Measurements from ENCODE around the gene SORCS2.

SORCS2 gene

DNA sequence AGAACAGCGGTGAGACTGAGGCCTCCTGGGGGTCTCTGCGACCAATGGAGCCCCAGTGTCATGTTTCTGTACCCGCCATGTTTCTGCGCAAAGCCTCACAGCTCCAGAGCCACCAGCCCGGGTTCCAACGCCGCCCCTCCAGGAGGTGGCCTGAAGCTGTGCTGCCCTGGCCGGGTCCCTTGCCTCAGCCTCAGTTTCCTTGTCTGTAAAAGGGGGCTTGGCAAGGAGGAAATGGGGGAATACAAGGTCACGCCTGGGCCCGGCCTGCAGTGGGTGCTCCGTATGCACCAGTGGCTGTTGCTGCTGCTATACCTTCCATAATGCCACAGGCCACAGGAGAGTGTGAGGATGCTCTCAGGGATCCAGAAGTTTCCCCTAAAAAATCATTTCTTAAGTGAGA lies 517.8 kb downstream of the SORCS2 start:
- no peak for DNase-seq

DNA sequence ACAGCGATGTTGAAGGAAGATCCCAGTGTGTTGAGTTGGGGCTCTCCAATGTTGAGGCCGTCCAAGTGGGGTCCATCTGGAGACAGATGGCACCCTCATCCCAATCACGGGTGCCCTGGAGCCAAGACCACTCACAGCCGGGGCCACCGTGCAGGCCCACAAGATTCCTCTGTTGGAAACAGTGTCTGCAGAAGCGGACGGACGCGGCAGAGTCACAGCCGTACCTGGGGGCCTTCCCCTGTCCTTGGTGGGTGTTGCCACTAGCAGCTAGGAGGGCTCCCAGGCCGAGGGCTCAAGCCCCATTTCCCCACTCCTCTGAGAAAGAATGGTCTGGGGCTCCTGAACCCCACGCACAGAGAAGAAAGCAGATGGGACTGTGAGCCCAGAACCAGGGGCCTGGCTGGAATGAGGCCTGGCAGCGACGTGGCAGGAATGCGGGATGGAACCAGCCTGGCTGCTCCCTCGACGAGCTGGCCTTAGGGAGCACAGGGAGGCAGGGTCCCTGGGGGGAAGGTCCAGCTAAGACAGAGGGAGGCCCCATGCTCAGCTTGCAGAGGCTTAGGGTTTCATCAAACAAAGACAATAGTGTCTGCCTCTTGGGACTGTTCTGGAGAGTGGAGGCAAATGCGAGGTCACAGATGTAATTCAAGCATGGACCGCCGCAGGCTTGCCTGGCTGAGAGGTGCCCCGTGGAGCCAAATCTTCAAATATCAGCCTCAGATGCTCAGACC lies 518.4 kb downstream of the SORCS2 start:
- no peak for DNase-seq

DNA sequence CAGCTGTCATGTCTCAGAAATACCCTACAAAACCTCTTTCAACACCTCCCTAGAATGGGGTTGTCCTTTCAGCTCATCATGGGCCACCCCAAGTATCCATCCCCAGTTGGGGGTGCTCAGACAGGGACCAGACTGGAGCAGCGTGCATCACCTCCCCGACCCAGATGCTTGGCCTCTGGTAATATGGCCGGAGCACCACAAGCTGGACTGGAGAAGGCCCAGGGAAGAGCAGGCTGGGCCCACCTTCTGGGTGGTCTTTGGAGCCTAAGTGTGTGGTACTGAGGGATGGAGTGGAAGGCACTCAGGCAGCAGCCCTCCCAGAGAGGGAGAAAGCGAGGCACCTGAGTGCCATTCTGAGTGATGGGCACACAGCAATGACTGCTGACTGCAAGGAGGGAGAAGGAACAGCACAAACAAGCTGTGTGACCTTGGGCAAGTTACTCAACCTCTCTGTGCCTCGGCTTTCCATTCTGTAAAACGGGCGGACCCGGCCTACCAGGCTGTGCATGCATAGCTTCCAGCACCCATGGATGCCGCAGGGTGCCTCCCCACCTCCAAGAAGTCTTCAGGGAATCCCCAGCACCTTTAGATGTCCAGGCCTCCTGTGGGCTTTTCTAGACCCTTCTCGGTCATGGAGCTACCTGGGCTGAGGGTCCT lies 519.1 kb downstream of the SORCS2 start:
- no peak for DNase-seq

DNA sequence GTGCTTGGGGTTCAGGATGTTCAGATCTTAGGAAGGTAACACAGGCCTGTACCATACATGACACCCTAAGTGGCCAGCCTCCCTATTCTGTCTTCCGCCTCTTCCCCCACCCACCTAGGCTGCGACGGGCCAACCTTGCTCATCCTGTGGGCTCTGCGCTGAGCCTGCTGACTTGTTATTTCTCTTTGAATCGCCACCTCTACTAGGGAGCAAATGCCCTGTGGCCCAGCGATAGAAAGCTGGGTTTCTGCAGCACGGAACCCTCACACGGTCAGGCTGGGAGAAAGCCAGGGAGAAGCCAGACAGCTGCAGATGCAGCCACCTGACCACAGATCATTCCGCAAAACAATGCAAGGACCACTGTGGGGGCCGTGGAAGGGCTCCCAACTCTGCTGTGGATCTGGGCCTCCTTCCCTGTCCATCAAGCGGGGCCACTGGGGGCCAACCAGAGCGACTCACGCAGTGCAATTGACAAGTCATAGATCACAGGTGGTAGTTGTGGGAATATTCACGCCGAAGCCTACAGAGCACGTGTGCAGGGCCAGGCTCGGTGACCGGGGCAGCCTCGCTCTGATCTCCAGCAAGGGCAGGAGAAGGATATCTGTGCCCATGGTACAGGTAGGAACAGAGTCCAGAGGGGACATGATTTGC lies 519.8 kb downstream of the SORCS2 start:
- no peak for DNase-seq

DNA sequence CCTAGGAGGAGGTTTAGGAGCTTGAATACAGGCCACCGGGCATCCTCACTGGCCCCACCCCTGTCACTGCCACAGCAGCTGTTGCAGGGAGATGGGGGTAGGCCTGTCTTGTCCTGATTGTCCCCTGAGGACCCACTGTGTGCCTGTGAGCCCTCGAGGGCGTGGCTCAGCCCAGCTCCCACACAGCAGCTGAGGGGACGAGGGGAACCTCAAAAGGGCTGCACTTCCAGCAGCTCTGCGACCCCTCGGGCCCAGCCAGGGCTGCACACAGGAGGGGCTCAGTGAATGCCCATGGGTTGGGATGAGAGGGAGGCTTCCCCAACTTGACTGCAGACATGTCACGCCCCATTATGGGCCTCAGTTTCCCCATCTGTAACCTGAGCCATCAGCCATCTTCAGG lies 521.4 kb downstream of the SORCS2 start:
- no peak for DNase-seq

DNA sequence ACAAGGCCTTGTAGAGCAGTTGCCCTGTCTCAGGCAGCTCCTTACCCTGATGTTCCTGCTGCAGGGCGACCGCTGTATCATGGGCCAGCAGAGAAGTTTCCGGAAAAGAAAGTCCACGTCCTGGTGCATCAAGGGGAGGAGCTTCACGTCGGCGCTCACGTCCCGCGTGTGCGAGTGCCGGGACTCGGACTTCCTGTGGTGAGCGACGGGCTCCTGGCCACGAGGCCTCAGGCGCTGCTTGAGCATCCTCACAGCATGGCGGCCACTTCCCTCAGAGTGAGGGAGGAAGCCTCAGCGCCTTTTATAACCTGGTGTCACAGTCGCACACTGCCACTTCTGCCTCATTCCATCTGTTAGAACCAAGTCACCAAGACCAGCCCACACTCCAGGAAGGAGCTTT lies 521.8 kb downstream of the SORCS2 start:
- DNase-seq, result no peak

DNA sequence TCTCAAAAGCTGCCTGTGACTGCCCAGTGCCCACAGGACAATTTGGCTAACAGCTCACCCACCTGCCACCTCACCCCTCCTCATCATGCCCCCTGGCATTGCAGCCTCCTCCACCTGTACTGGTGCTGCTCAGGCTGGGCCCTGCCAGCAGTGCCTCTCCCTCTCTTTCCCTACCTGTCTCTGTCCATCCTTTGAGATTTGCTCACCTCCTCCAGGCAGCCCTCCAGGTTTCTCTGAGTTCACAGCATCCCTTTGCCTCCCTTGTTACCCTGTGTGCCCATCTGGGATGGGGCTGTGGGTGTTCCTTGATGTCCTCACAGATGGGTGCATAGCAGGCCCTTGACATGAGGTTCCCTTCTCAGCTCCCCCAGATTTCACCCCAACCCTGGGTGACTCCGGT lies 522.4 kb downstream of the SORCS2 start:
- no peak for DNase-seq

DNA sequence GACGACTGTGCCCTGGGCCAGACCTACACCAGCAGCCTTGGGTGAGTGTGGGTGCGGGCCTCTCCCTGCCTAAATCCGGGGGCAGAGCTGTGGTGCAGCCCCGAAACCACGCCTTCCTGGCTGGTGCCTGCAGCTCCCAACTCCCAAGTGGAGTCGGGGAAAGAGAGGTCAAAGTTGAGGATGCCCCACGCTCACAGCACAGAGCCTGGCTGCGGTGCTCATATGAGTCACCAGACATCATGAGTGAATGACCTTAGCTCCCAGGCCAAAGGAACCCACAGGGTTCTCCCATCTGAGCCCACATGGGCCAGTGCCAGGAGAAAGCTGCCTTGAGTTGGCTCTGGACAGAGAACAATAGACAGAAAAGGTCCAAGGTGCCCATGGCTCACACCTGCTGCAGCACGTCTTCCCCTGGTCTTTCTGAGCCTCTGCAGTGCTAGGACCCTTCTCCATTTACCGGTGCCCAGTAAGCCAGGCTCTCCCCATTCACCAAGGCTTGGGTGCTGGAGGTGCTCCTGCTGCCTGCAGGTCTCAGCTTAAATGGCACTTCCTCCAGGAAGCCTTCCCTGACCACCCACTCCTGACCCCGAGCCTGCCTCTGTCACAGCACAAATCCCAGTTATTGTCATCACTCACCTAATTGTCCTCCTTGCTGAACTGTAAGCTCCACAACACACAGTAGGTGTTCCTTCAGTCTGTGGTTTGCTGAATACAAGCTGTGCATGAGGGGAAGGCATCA lies 523.1 kb downstream of the SORCS2 start:
- no peak for DNase-seq

DNA sequence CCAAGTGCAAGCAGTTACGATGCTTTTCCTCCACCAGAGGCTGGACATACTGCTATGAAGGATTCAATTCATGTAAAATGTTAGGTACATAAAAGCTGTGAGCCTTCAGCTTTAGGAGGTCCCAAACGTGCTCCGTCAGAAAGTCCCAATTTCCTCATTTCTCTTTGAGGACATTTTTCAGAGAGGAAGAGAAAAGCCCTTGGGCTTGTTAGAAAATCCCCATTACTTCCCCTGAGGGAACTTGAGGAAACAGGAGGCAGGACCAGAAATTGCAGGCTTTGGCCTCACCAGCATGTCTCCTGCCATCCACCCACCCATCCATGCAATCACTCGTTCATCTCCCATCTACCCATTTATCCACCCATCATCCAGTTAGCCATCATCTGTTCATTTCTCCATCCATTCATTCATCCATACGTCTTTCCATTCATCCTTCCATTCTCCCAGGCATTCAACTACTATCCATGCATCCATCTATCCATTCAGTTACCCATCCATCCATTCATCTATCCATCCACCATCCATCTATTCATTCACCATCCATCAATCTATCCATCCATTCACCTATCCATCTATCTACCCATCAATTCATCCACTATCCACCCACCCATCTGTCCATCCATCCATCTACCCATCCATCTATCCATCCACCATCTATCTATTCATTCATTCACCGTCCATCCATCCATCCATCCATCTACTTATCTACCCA lies 523.8 kb downstream of the SORCS2 start:
- DNase-seq, result no peak

DNA sequence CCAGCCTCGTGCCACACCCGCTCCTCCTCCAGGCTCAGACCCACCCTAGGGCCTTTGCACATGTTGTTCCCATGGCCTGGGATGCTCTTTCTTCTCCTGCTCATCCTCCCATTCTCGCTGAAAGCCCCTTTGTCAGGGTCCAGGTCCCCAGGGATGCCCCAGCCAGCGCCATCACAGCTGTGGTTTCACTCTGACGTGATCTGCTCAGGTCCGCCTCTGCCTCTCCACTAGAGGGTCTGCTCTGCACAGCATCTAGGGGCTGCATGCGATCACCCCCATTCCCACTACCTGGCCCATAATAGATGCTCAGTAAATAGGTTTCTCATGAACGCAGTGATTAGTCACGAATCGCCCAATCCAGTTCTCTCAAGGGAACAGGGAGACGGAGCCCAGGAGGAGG lies 524.8 kb downstream of the SORCS2 start:
- no peak for DNase-seq

DNA sequence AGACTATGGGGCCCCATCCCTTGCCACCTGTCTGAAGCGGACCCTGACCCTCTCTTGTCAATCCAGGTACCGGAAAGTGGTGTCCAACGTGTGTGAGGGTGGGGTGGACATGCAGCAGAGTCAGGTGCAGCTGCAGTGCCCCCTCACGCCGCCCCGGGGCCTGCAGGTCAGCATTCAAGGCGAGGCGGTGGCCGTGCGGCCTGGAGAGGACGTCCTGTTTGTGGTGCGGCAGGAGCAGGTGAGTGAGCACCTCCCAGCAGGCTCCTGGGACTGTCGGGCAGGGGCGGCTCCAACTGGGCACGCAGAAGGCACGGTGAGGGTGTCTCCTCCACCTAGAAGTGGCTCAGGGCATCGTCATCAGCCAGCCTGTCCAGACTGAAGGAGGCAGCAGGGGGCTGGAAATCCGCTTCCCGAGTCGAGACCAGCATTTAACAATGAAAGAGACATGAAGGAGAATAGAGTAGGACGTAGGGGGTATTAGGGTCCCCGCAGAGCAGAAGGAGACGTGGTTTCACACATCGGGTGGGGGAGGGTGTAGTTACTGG lies 525.7 kb downstream of the SORCS2 start:
- no peak for DNase-seq

DNA sequence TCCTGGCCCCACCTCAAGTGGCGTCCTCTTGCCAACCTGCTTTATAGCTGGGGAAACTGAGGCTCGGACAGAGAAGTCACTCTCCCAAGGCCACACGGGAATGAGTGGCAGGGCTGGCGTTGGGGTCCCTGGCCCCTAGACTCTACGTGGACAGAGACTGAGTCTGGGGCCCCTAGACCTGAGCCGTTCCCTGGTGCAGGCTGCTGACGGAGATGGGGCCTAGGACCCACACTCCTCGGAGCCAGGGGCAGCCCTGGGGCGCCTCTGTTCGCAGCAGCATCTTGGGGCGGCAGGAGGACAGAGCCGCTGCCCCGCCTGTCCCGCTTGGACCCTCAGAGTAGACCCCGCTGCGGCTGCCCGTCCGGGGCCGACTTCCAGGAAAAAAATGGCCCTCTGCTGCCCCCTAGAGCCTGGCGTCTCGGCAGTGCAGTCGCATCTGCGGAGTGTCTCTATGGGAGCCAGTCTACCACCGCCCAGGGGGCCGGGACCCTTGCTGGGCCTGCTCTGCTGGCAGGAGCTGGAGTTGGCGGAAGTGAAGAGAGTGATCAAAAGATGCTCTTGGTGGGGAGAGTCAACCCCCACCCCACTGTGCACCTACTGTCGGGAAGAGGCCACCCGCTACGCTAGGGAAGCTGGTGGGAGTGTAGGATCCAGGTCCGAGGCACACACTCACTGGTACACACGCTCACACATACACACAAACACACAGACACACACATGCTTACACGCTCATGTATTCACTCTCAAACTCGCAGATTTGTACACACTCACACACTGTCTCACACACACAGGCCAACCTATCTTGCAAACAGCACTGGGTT lies 527.2 kb downstream of the SORCS2 start:
- peak; percentile 75 for DNase-seq

DNA sequence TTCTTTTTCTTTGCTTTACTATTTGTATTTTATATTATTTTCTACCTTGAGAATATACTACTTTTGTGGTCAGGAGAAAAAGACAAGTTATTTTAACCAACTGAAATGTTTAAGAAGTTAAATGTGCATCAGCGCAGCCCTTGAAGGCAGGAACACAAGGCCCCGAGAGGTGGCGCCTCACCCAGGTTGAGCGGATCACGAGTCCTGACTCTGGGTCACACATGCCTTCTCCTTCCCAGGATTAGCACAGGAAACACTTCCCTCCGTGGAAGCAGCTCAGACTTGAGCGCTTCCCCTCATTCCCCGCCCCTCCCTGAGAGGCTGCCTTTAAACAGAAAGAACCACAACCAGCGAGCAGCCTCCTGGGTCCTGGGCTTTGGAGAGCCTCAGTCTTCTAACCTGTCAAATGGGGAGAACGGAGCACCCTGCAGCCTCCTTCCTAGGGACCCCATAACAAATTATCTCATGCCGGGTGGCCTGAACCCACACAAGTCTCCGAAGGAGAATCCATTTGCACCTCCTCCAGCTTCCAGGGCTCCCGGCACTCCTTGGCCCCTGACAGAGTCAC lies 529.7 kb downstream of the SORCS2 start:
- DNase-seq, result no peak

DNA sequence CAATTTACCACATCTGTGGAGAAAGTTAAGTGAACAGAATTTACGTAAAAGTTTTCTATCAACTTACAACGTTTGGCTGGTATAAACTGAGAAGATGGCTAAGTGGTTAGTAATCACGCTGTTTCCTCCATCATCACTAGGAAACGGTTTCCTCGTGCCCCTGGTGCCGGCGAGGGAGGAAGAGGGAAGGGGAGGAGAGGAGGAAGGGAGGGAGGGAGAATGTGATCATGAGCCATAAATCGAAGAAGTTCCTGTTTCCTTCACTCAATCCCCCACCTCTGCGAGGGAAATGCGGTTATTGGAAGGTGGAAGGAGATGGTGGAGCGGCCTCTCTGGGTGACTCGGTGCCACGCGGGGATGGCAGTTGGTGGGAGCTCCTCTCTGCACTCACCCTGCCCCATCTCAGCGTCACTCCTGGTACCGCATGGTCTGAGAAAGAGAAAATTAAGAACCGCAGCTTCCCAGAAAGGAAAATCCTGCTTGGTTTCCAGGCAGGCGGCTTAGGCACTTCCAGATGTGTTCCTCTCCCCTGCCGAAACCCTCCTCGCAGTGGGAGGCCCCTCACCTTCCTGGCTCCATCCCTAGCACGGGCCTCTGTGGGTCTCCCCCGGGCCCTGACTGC lies 530.5 kb downstream of the SORCS2 start:
- DNase-seq, result no peak

DNA sequence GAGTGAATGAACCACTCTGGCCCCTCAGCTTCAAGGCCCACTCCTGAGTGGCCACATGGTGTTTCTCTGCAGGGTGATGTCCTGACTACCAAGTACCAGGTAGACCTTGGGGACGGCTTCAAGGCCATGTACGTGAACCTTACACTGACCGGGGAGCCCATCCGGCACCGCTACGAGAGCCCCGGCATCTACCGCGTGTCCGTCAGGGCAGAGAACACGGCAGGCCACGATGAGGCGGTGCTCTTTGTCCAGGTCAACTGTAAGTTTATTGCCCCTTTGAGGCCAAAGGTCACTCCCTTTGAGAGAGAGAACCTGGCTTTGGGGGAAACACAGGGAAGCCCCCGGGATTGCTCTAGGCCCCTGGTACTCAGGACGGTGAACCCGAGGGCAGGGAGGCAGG lies 531.3 kb downstream of the SORCS2 start:
- DNase-seq, result no peak

DNA sequence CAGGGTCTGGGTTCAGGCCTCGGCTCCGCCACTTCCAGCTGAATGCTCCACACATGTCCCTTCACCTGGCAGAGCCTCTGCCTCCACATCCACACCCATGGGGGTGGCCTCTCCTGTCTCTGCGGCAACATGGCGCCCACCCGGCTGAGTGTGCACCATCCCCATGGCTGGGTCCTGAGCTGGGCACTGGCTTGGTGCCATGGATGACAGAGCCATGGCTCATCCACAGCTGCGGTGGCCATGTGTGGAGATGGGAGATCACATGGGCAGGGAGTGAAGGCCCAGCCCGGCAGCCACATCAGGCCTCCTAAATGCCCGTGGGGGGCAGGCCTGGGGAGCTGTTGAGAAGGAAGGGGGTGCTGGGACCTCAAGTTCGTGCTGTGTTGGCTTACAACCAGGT lies 533.6 kb downstream of the SORCS2 start:
- no peak for DNase-seq

DNA sequence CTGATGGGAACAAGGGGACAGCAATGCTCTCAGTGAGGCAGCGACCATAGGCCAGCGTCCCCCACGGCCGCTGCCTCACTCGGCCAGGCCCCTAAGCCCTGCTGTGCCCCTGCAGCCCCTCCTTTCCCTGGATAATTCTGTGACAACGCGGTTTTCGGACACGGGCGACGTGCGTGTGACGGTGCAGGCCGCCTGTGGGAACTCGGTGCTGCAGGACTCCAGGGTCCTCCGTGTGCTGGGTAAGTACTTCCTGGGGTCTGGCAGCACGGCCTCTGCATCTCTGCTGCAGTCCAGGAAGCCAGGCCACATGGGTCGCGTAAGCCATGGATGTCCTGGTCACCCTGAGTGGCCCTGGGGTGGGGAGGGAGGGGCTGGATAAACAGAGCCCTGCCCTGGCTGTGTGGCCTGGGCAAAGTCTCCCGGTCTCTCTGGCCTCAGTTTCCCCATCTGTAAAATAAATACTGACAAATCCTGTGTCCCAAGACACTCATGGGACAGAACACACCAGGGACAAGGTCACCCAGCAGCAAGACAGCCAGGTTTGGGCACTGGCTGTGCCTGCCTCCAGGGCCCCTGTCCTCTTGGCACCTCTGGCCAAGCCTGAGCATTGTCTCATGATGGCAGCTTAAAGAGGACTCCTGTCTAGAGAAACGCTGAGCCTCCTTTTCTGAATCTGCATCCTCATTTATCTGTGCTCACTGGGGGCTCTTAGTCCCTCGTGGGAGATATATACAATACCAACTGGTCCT lies 534.5 kb downstream of the SORCS2 start:
- DNase-seq, result no peak

DNA sequence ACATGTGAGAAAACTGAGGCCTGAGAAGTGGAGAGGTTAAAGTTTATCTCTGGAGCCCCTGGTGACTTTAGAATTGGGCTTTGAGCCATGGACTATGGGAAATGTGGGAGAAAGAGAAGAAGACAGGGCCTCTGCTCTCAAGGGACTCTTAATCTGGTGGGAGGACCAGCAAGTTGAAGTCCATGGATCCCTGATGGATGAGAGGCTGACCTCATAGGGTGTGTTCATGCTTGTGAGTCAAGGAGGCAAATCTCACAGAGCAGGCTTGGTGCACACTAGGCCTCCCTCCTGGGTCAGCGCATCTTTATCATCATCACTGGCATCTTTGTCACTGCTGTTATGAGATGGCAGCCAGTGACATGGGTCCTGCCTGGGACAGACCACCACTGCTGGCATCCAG lies 535.4 kb downstream of the SORCS2 start:
- DNase-seq, result no peak

DNA sequence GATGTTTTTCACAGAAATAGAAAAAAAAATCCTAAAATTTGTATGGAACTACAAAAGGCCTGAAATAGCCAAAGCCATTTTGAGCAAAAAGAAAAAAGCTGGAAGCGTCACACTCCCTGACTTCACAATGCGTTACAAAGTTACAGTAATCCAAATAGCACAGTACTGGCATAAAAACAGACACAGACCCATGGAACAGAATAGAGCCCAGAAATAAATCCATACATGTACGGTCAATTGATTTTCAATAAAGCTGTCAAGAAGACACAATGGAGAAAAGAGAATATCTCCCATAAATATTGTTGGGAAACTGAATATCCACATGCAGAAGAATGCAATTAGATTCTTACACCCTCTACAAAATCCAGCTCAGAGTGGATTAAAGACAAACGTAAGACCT lies 539.1 kb downstream of the SORCS2 start:
- no peak for DNase-seq

DNA sequence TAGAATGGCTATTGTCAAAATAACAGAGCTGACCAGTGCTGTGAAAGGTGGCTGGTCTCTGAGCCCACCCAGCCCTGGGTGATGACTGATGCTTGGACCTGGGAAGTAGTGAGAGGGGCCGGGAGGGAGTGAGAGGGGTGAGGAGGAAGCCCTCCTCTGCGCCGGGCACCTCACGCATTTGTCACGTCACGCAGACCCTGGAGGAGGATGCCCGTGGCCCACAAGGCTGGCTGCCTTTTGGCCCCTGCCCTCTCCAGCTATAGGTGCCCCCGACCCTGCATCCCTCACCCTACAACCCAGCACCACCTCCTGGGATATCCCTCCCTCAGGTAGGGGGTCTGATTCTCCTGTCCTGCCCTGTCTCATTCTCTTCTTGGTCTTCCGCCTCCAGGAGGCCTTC lies 539.9 kb downstream of the SORCS2 start:
- no peak for DNase-seq

Measured in stimulated activated CD4-positive, alpha-beta T cell treated with anti-CD3 and anti-CD28 coated beads, Interleukin-4, amount 100 ng/mL, for 1 hour (primary cell).